ENCODE data around the gene AMACR. TPM values are rescaled to one million over a fixed set of nuclear protein-coding genes. Genes with fewer than 3 reads are reported as not detected.

The AMACR gene
- total and polyA plus RNA-seq, 2 of the 8 experiments (the other 6 are each of a cell fraction or from before 2014, with no cell fraction given) = 9.1 to 12.6 TPM

GRCh38 chr5:34047143-34047542 lies 39.3 kb upstream of the AMACR start:
- Histone ChIP-seq H2BK5ac (ENCODE audit: low read depth, low read length) (no peak overlapping the region), H4K8ac (ENCODE audit: extremely low read depth, insufficient read depth, low read length) (no peak overlapping the region), H3K4me1 (replicated peaks in 1 of 4; ENCODE audit: control insufficient read depth in 3 of 4, insufficient read depth in 4 of 4, low read length in 3 of 4) (no peaks in the 10 kb centered on the region; a peak in 1 of 7 replicates), H3K4me3 (ENCODE audit: extremely low read depth in 1 of 4, insufficient read depth in 2 of 4, low read depth in 3 of 4, low read length in 4 of 4) (no peak overlapping the region), H3K79me2 (ENCODE audit: control insufficient read depth in 1 of 2, insufficient read depth in 2 of 2, low read length in 2 of 2) (no peaks in the 10 kb centered on the region), H3K4ac (replicated peaks; ENCODE audit: insufficient read length, low read depth, low read length) (no peak overlapping the region), H3K56ac (replicated peaks; ENCODE audit: insufficient read length, low read depth, low read length) (no peak overlapping the region), H3K18ac (ENCODE audit: extremely low read depth, low read length) (no peak overlapping the region), H3K79me1 (ENCODE audit: low read depth, low read length) (no peaks in the 10 kb centered on the region), H3K4me2 (ENCODE audit: insufficient read depth in 1 of 2, low read depth in 2 of 2, low read length in 2 of 2) (no peak overlapping the region), H2AFZ (ENCODE audit: low read length) (no peak overlapping the region), H3K14ac (ENCODE audit: insufficient read length) (no peak overlapping the region), H3K23me2 (ENCODE audit: low read depth, low read length) (no peaks in the 10 kb centered on the region; the same call in 1 of the 2 replicates), H2BK12ac (ENCODE audit: low read depth, low read length) (no peak overlapping the region), H2BK20ac (ENCODE audit: low read length) (no peak overlapping the region), H2BK15ac (ENCODE audit: low read length) (no peak overlapping the region), H4K5ac (ENCODE audit: insufficient read length, low read depth, low read length) (no peak overlapping the region), H3K9me3 (ENCODE audit: insufficient read depth in 2 of 2, low read depth in 1 of 2, low read length in 1 of 2) (no peaks in the 10 kb centered on the region), H2AK5ac (ENCODE audit: low read depth, low read length) (no peak overlapping the region), H2BK120ac (replicated peaks; ENCODE audit: low read depth, low read length) (no peak overlapping the region), H3K23ac (ENCODE audit: insufficient read length) (no peak overlapping the region), H3K36me3 (ENCODE audit: control insufficient read depth in 2 of 4, insufficient read depth in 4 of 4, low read length in 3 of 4) (no peaks in the 10 kb centered on the region; a peak in 1 of 8 replicates), H4K91ac (replicated peaks; ENCODE audit: insufficient read length, low read length) (no peak overlapping the region), H4K20me1 (replicated peaks in 1 of 2; ENCODE audit: control insufficient read depth in 1 of 2, insufficient read depth in 2 of 2, low read length in 2 of 2) (no peaks in the 10 kb centered on the region), H3K27me3 (replicated peaks in 1 of 4; ENCODE audit: control insufficient read depth in 3 of 4, extremely low read depth in 1 of 4, insufficient read depth in 3 of 4, low read length in 3 of 4) (no peaks in the 10 kb centered on the region), H3K27ac (ENCODE audit: low read depth, low read length) (no peak overlapping the region), H3K9ac (replicated peaks in 1 of 4; ENCODE audit: extremely low read depth in 1 of 4, low read depth in 3 of 4, low read length in 3 of 4) (no peak overlapping the region)
- TF ChIP-seq POU5F1 (IDR thresholded peaks at IDR 0.05; ENCODE audit: low read depth, low read length) (no peak), CBX8 (IDR thresholded peaks at IDR 0.05; ENCODE audit: borderline replicate concordance, low read depth, low read length) (no peak)
- WGBS, 2 experiments (ENCODE audit: extremely low coverage in 1 of 2, insufficient coverage in 1 of 2, insufficient read length in 1 of 2, insufficient replicate concordance in 2 of 2, low coverage in 1 of 2, low lambda C conversion rate in 2 of 2, missing lambda C conversion rate in 1 of 2) = 71% methylated on average over 4 of the region's 4 CpGs; no CpG with 5 or more reads in 1 of the 2 experiments
- no peak for FAIRE-seq
- ChIA-PET POLR2A (ENCODE audit: partially characterized antibody) (no interaction called here), CTCF (ENCODE audit: partially characterized antibody) (interaction anchor here (0.6 to 2.2 kb wide), 2 partner anchors 51 to 887 kb away, joined by 5 to 10 read pairs; no protein-coding TSS in a partner anchor)
- no peak for DNase-seq (ENCODE audit: low read depth in 1 of 2, low spot score in 2 of 2)

Data from H1 (cell line).